Neural cell (in vitro differentiated cells): ENCODE measurements around the gene OR5AN1. TPM values are rescaled to one million over a fixed set of nuclear protein-coding genes. Genes with fewer than 3 reads are reported as not detected.

Experiments
- H2AFZ ChIP-seq: fragments of 200-600, 300-800 bp; sonication (generic), shearing (Covaris generic); 2 replicates; pipeline ENCODE4 v1.6.0; 2014; ENCODE audit warnings: low read depth, mild to moderate bottlenecking, antibody characterized with exemption, low read length, moderate library complexity
- H3F3A ChIP-seq: fragments of 200-600 bp; shearing (Covaris generic); 2 replicates; pipeline ENCODE4 v1.6.1; 2016; ENCODE audit warnings: mild to moderate bottlenecking, moderate library complexity, mixed read lengths, antibody characterized with exemption, low read length; ENCODE audit not compliant: insufficient read depth, poor library complexity, severe bottlenecking
- H3K27ac ChIP-seq: fragments of 200-600, 300-800 bp; sonication (generic), shearing (Covaris generic); 2 replicates; pipeline ENCODE4 v1.5.1; 2014; ENCODE audit warnings: mild to moderate bottlenecking, low read length, moderate library complexity
- H3K27me3 ChIP-seq: fragments of 300-800, 200-600 bp; sonication (generic), shearing (Covaris generic); 2 replicates; pipeline ENCODE4 v1.6.0; 2014; ENCODE audit warnings: mild to moderate bottlenecking, low read depth, low read length, moderate library complexity; ENCODE audit not compliant: insufficient read depth
- H3K36me3 ChIP-seq: fragments of 300-800, 200-600 bp; sonication (generic), shearing (Covaris generic); 2 replicates; pipeline ENCODE4 v1.5.1; 2014; ENCODE audit warnings: mild to moderate bottlenecking, antibody characterized with exemption, low read length, moderate library complexity; ENCODE audit not compliant: insufficient read depth
- H3K4me2 ChIP-seq: fragments of 300-800, 200-600 bp; sonication (generic), shearing (Covaris generic); 2 replicates; pipeline ENCODE4 v1.6.0; 2014; ENCODE audit warnings: mild to moderate bottlenecking, low read length
- H3K4me3 ChIP-seq: fragments of 300-800, 200-600 bp; sonication (generic), shearing (Covaris generic); 2 replicates; pipeline ENCODE4 v1.5.1; 2014; ENCODE audit warnings: mild to moderate bottlenecking, low read length, moderate library complexity
- H3K79me2 ChIP-seq: fragments of 200-600 bp; shearing (Covaris generic); replicated peaks from 2 replicates; pipeline ENCODE4 v1.6.0; 2014; ENCODE audit warnings: mild to moderate bottlenecking, low read length, moderate library complexity; ENCODE audit not compliant: insufficient read depth
- H3K9ac ChIP-seq: fragments of 300-800, 200-600 bp; sonication (generic), shearing (Covaris generic); 2 replicates; pipeline ENCODE4 v1.6.1; 2016; ENCODE audit warnings: mild to moderate bottlenecking, low read length, mixed read lengths
- H3K9me2 ChIP-seq: fragments of 200-600 bp; shearing (Covaris generic); 2 replicates; pipeline ENCODE4 v1.6.1; 2016; ENCODE audit warnings: mild to moderate bottlenecking, low read length, mixed read lengths; ENCODE audit not compliant: insufficient read depth
- H3K9me3 ChIP-seq: fragments of 200-600, 300-800 bp; sonication (generic), shearing (Covaris generic); 2 replicates; pipeline ENCODE4 v1.6.1; 2016; ENCODE audit warnings: mild to moderate bottlenecking, mixed run types, low read length, moderate library complexity, mixed read lengths
- H4K20me1 ChIP-seq: fragments of 200-600 bp; shearing (Covaris generic); 2 replicates; pipeline ENCODE4 v1.6.1; 2016; ENCODE audit warnings: mild to moderate bottlenecking, mixed run types; ENCODE audit not compliant: insufficient read depth
- EP300 ChIP-seq: fragments of 450-650 bp; conservative IDR thresholded peaks from 2 replicates; pipeline ENCODE4 v1.6.1; 2014; ENCODE audit warnings: antibody characterized with exemption, mild to moderate bottlenecking, moderate library complexity; ENCODE audit not compliant: poor library complexity, severe bottlenecking
- EZH2 ChIP-seq: fragments of 200-600, 300-800 bp; shearing (Covaris generic), sonication (generic); IDR thresholded peaks from 2 replicates; pipeline ENCODE4 v1.6.1; 2014; ENCODE audit warnings: antibody characterized with exemption, low read length, borderline replicate concordance, mild to moderate bottlenecking; ENCODE audit not compliant: insufficient read depth, poor library complexity, severe bottlenecking
- MXI1 ChIP-seq: fragments of 450-650 bp; conservative IDR thresholded peaks from 2 replicates; pipeline ENCODE4 v1.6.1; 2014; ENCODE audit warnings: antibody characterized with exemption, mild to moderate bottlenecking; ENCODE audit not compliant: poor library complexity, severe bottlenecking
- POLR2AphosphoS5 ChIP-seq: IDR thresholded peaks from 2 replicates; pipeline ENCODE4 v1.6.1; 2012
- RAD21 ChIP-seq: fragments of 450-650 bp; conservative IDR thresholded peaks from 2 replicates; pipeline ENCODE4 v1.6.1; 2014; ENCODE audit warnings: antibody characterized with exemption, mild to moderate bottlenecking, moderate library complexity
- REST ChIP-seq: IDR thresholded peaks from 2 replicates; pipeline ENCODE4 v1.6.1; 2012; ENCODE audit warnings: borderline replicate concordance
- SMC3 ChIP-seq: fragments of 450-650 bp; conservative IDR thresholded peaks from 2 replicates; pipeline ENCODE4 v1.6.1; 2014; ENCODE audit warnings: antibody characterized with exemption, mild to moderate bottlenecking, moderate library complexity; ENCODE audit not compliant: poor library complexity
- TAF1 ChIP-seq: IDR thresholded peaks from 2 replicates; pipeline ENCODE4 v1.6.1; 2012; ENCODE audit warnings: low read depth
- polyA plus RNA-seq: library from polyadenylated mRNA; depleted of rRNA; stranded (reverse); fragments of >200 nt; gene quantifications from 2 replicates; pipeline ENCODE4 v1.2.3, GENCODE V29; 2014
- TF ChIP-seq, protein P1 (sequence below): fragments of 450-650 bp; IDR thresholded peaks from 2 replicates; pipeline ENCODE4 v1.5.1; 2014; ENCODE audit warnings: antibody characterized with exemption, mild to moderate bottlenecking, moderate library complexity; ENCODE audit not compliant: poor library complexity, severe bottlenecking

Gene OR5AN1
- polyA plus RNA-seq, 1 donor from 2014 or later, result not detected

DNA sequence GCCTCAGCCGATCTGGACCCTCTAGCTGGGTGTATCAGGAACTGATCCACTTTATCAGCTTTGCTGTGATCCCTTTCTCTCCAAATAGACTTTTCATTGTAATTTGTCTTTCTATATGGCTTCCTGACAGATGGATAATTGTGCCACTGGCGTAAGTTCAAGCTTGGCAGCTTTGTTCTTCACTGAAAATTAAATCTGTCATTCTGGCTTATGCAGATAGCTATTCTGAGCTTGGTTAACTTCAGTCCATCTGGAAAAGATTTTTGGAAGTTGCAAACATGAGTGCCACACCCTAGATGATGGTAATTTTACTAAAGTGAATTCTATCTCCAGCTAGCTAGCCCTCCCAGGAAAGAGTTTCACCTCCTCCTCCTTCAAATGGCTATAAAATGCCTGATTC, 59.5 kb downstream of the OR5AN1 start:
- Histone ChIP-seq H3F3A (no peaks in the 10 kb centered on the region), H3K27me3 (no peaks in the 10 kb centered on the region), H3K9me3 (no peaks in the 10 kb centered on the region), H3K4me2 (no peak overlapping the region), H4K20me1 (no peaks in the 10 kb centered on the region), H2AFZ (no peak overlapping the region), H3K36me3 (no peaks in the 10 kb centered on the region), H3K9ac (no peak overlapping the region), H3K27ac (no peak overlapping the region), H3K4me3 (no peak overlapping the region), H3K79me2 (no peaks in the 10 kb centered on the region), H3K9me2 (no peaks in the 10 kb centered on the region)
- no peak for TF ChIP-seq RAD21
- no peak for TF ChIP-seq TAF1
- no peak for TF ChIP-seq EP300
- no peak for TF ChIP-seq REST
- TF ChIP-seq, protein P1, sequence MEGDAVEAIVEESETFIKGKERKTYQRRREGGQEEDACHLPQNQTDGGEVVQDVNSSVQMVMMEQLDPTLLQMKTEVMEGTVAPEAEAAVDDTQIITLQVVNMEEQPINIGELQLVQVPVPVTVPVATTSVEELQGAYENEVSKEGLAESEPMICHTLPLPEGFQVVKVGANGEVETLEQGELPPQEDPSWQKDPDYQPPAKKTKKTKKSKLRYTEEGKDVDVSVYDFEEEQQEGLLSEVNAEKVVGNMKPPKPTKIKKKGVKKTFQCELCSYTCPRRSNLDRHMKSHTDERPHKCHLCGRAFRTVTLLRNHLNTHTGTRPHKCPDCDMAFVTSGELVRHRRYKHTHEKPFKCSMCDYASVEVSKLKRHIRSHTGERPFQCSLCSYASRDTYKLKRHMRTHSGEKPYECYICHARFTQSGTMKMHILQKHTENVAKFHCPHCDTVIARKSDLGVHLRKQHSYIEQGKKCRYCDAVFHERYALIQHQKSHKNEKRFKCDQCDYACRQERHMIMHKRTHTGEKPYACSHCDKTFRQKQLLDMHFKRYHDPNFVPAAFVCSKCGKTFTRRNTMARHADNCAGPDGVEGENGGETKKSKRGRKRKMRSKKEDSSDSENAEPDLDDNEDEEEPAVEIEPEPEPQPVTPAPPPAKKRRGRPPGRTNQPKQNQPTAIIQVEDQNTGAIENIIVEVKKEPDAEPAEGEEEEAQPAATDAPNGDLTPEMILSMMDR, result no peak
- no peak for TF ChIP-seq EZH2
- TF ChIP-seq POLR2AphosphoS5, result no peak
- no peak for TF ChIP-seq MXI1
- no peak for TF ChIP-seq SMC3

Other genes starting within 250 kb of the OR5AN1 start
- 0.88 and 3.2 TPM in 2 replicates for gene FAM111A, start 216.0 kb upstream of the OR5AN1 start, polyA plus RNA-seq
- gene DTX4, start 186.8 kb upstream of the OR5AN1 start, polyA plus RNA-seq, result 31.4 and 37.7 TPM in 2 replicates
- gene MPEG1, start 146.0 kb upstream of the OR5AN1 start, polyA plus RNA-seq, result 0.21 TPM in 1 of 2 replicates, not detected in the other
- gene OR5A2, start 67.5 kb downstream of the OR5AN1 start, polyA plus RNA-seq, result not detected in 2 replicates
- gene OR5A1, start 77.6 kb downstream of the OR5AN1 start, polyA plus RNA-seq, result not detected in 2 replicates
- not detected in 2 replicates for gene OR4D6, start 98.1 kb downstream of the OR5AN1 start, polyA plus RNA-seq
- not detected in 2 replicates for gene OR4D10, start 114.4 kb downstream of the OR5AN1 start, polyA plus RNA-seq
- 1.6 TPM in 1 of 2 replicates, not detected in the other for gene OR4D11, start 144.7 kb downstream of the OR5AN1 start, polyA plus RNA-seq
- not detected in 2 replicates for gene OR4D9, start 152.6 kb downstream of the OR5AN1 start, polyA plus RNA-seq